Gastroesophageal sphincter (tissue), 4 donors: ENCODE data around the gene ABHD16A. TPM values are rescaled to one million over a fixed set of nuclear protein-coding genes. Genes with fewer than 3 reads are reported as not detected.

Experiments used
- ATAC-seq: fragments of 150-250 bp; one replicate; pipeline ENCODE4 v1.9.1; 2016; ENCODE audit warnings: mild to moderate bottlenecking, moderate library complexity
- H3K27ac ChIP-seq, 4 donors: fragments of 200-600 bp; sonication (generic) in 3 of 4; 1 replicate in 3 of 4; 2 replicates in 1 of 4; pipeline ENCODE4 v1.5.1; 2016 to 2019
- H3K27me3 ChIP-seq: fragments of 200-600 bp; sonication (generic); one replicate; pipeline ENCODE4 v1.5.1; 2019
- H3K36me3 ChIP-seq, 2 donors: fragments of 200-600 bp; sonication (generic); one replicate each; pipeline ENCODE4 v1.5.1; 2019; ENCODE audit warnings: control low read depth in 1 of 2
- H3K4me1 ChIP-seq, 3 donors: fragments of 200-600 bp; sonication (generic); 1 replicate in 2 of 3; 2 replicates in 1 of 3; pipeline ENCODE4 v1.5.1; 2016 to 2019; ENCODE audit warnings: control low read depth in 2 of 3
- H3K4me3 ChIP-seq, 2 donors: fragments of 200-600 bp; sonication (generic); one replicate each; pipeline ENCODE4 v1.5.1; 2019; ENCODE audit warnings: mild to moderate bottlenecking in 1 of 2, moderate library complexity in 1 of 2
- H3K9me3 ChIP-seq, 3 donors: fragments of 200-600 bp; sonication (generic); one replicate each; pipeline ENCODE4 v1.5.1; 2017 to 2019; ENCODE audit warnings: control low read depth in 2 of 3
- EP300 ChIP-seq: sonication (generic); formaldehyde crosslinking; IDR thresholded peaks from one replicate; pipeline ENCODE4 v1.6.1; 2017; ENCODE audit warnings: antibody characterized with exemption, mild to moderate bottlenecking
- POLR2A ChIP-seq, 2 donors: fragments of 450-650 bp; IDR thresholded peaks; one replicate each; pipeline ENCODE4 v1.6.1; 2017; ENCODE audit warnings: antibody characterized with exemption in 2 of 2, mild to moderate bottlenecking in 2 of 2, moderate library complexity in 1 of 2
- POLR2AphosphoS5 ChIP-seq: sonication (generic); formaldehyde crosslinking; IDR thresholded peaks from one replicate; pipeline ENCODE4 v1.6.1; 2017; ENCODE audit warnings: antibody characterized with exemption
- WGBS, 2 donors: methylation state at CpG; one replicate each; pipeline ENCODE4 v1.1.5; 2018; ENCODE audit warnings: low coverage in 1 of 2; 5-methylcytosine and 5-hydroxymethylcytosine counted together
- total RNA-seq, 4 donors: library from RNA; depleted of rRNA; stranded (reverse); fragments of >200 nt; gene quantifications; one replicate each; pipeline ENCODE4 v1.1.0, GENCODE V29; 2016
- TF ChIP-seq, protein P1 (sequence below), 4 experiments: fragments of 200-600 bp in 2 of 4; fragments of 450-650 bp in 2 of 4; sonication (generic) in 1 of 4; IDR thresholded peaks; one replicate each; pipeline ENCODE4 v1.5.1; 2017 to 2019; ENCODE audit warnings: antibody characterized with exemption in 4 of 4, mild to moderate bottlenecking in 2 of 4, moderate library complexity in 2 of 4

Gene ABHD16A
- total RNA-seq, 4 donors from 2014 or later: 37.4 to 49.8 (median 47.2) TPM

DNA sequence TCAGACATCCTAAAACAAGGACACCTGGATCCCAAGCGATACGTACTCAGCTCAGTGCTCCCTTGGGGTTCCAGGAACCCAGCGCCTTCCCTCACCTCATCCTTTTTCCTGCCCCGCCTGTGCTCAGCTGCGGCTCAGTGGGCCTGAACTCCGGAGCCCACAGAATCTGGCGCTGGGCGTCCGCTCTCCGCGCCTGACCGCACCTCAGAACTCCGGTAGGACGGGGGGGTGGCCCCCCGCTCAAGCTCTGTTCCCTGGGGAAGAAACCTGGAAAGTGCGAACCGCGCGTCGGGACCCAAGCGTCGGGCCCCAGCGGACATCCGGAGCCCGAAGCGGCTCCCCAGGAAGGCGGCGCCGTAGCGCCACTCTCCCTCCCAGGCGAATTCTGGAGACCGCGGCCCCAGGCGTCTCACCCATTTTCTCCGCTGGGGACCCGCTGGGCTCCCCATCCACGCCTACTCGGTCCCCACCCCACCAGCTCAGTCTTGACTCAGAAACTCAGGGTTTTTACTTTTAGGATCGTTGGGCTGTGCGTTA, 21.9 kb downstream of the ABHD16A start:
- Histone ChIP-seq H3K27me3 (no peaks in the 10 kb centered on the region), H3K27ac (peak overlapping the region in 3 of 4 donors; percentile 16 to 86 (median 67)), H3K9me3 (no peaks in the 10 kb centered on the region), H3K36me3 (peaks cover 0 to 9% of the 10 kb centered on the region in 2 donors), H3K4me3 (peak overlapping the region; percentile 46 to 50), H3K4me1 (peaks cover 0 to 35% (median 5%) of the 10 kb centered on the region in 3 donors)
- WGBS, 2 donors: 0 to 1% methylated on average over 6 to 17 of the region's 40 CpGs
- TF ChIP-seq POLR2AphosphoS5 (no peak), POLR2A (IDR thresholded peaks at IDR 0.05) (no peak)
- TF ChIP-seq, protein P1, sequence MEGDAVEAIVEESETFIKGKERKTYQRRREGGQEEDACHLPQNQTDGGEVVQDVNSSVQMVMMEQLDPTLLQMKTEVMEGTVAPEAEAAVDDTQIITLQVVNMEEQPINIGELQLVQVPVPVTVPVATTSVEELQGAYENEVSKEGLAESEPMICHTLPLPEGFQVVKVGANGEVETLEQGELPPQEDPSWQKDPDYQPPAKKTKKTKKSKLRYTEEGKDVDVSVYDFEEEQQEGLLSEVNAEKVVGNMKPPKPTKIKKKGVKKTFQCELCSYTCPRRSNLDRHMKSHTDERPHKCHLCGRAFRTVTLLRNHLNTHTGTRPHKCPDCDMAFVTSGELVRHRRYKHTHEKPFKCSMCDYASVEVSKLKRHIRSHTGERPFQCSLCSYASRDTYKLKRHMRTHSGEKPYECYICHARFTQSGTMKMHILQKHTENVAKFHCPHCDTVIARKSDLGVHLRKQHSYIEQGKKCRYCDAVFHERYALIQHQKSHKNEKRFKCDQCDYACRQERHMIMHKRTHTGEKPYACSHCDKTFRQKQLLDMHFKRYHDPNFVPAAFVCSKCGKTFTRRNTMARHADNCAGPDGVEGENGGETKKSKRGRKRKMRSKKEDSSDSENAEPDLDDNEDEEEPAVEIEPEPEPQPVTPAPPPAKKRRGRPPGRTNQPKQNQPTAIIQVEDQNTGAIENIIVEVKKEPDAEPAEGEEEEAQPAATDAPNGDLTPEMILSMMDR (IDR thresholded peaks at IDR 0.05): peak in 3 of 4 experiments; percentile 28 to 42 (median 38)
- peak; percentile 52 for ATAC-seq

DNA sequence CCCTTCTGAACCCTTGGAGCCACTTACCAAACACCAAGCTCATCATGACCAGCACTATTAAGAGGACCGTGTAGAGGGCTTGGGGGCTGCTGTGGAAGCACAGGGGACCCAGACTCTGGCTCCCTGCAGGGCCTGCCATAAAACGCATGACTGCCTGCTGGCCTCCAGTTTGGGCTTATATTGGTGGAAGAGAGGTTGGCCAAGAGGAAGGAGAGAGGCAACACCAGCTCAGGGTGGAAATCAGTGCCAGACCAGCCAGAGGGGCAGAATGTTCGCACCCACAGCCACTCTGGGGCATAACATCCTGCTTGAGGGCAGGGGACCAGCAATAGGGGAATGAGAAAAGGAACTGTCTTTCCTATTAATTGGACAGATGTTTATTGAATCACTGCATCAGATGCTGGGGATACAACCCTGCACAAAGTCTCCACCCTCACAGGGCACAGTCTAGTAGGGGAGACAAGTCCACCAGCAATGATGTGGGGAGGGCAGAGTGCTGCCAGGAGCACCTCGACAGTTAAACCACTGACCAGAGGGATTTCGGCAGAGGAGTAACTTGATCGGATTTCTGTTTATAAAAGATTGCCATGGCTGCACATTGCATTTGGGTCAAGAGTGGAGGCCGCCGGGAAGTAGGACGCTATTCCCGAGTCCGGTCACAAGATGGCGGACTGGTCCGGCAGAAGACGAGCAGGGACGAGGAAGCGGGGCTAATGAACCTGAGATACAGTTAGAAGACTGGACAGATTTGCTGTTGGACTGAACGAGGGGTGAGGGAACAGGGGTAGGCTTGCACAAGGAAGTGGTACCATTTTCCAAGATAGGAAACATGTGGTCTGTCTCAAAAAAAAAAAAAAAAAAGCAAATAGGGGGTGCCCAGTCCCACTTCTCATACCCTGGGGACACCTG, 22.6 kb downstream of the ABHD16A start, which contains the start of gene LY6G5C:
Gene LY6G5C (minus strand): TSS at position 842 of the 909 bp plus-strand sequence. CDS start 694 bp downstream, at position 148.
- 5 to 15% methylated on average over 5 to 11 of the region's 17 CpGs for WGBS, 2 donors

DNA sequence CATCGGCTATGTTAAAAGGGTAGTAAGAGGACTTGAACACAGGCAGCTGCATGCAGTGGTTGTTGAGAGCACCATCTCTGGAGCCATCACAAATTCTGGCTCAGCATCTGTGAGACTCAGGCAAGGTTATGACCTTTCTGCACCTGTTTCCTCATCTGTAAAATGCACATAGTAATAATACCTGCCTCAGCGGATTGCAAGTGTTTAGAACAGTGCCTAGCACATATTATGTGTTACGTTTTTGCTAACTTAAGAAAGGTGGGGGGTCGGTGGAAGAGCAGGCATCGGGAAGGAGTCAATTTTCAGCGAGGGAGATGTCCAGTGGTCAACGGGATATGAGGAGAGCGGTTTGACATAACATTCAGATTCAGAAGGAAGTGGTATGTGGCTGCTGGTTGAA, 25.2 kb downstream of the ABHD16A start:
- Histone ChIP-seq H3K36me3 (peaks cover 0 to 16% of the 10 kb centered on the region in 2 donors), H3K4me3 (no peak overlapping the region), H3K9me3 (no peaks in the 10 kb centered on the region), H3K27me3 (no peaks in the 10 kb centered on the region), H3K4me1 (peaks cover 0 to 25% (median 5%) of the 10 kb centered on the region in 3 donors), H3K27ac (no peak overlapping the region)
- 74 to 81% methylated on average over 5 to 8 of the region's 8 CpGs for WGBS, 2 donors
- TF ChIP-seq POLR2A (IDR thresholded peaks at IDR 0.05) (no peak), EP300 (no peak), POLR2AphosphoS5 (no peak)
- TF ChIP-seq, protein P1 (IDR thresholded peaks at IDR 0.05): no peak
- no peak for ATAC-seq

More for the DNA sequence above, 22.6 kb downstream of the ABHD16A start, which contains the start of gene LY6G5C:
- peaks cover 0 to 35% (median 5%) of the 10 kb centered on the region in 3 donors for H3K4me1 ChIP-seq
- H3K36me3 ChIP-seq: peaks cover 0 to 2% of the 10 kb centered on the region in 2 donors
- TF ChIP-seq, protein P1 (IDR thresholded peaks at IDR 0.05): peak in 3 of 4 experiments; percentile 66 to 85 (median 67)
- no peak for TF ChIP-seq POLR2A (IDR thresholded peaks at IDR 0.05)
- peak; percentile 44 for TF ChIP-seq POLR2AphosphoS5
- H3K27ac ChIP-seq: peak within 1 kb of the TSS in 3 of 4 donors; percentile 58 to 86 (median 67)
- no peaks in the 10 kb centered on the region for H3K27me3 ChIP-seq
- ATAC-seq: peak; percentile 88
- H3K4me3 ChIP-seq: peak within 1 kb of the TSS; percentile 46 to 50
- no peaks in the 10 kb centered on the region for H3K9me3 ChIP-seq

DNA sequence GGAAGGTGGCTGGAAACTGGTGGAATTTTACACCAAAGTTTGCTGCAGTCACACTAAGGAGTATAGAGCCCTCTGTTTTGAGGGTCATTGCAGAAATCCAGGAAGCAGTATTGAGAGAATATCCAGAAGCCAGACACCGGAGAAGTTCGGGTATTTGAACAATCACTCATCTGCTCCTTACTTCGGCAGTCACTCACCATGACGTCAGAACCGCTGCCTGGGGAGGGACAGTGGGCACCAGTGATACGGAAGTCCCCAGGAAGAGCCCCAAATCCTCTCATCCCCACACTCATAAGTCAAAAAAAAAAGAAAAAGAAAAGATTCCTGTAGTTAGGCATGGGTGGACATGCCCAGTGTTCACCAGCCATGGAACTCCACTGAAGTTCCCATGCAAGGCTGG, 26.2 kb downstream of the ABHD16A start:
- no peak for ATAC-seq
- no peak overlapping the region for H3K27ac ChIP-seq
- H3K9me3 ChIP-seq: no peaks in the 10 kb centered on the region
- H3K27me3 ChIP-seq: no peaks in the 10 kb centered on the region
- H3K36me3 ChIP-seq: peaks cover 0 to 26% of the 10 kb centered on the region in 2 donors
- peaks cover 0 to 20% (median 5%) of the 10 kb centered on the region in 3 donors for H3K4me1 ChIP-seq
- H3K4me3 ChIP-seq: no peak overlapping the region
- TF ChIP-seq POLR2AphosphoS5 (no peak), POLR2A (IDR thresholded peaks at IDR 0.05) (no peak), EP300 (no peak)
- TF ChIP-seq, protein P1 (IDR thresholded peaks at IDR 0.05): no peak
- 57% methylated on average over 6 of the region's 6 CpGs; no CpG with 5 or more reads in 1 of the 2 donors for WGBS, 2 donors
